HG02623 (cell line): ENCODE data around the gene AK8.
A peak's percentile ranks its signal among the peaks of the same experiment; 100 is the strongest.

Source experiments
- ATAC-seq: cut with Tn5 transposase; IDR thresholded peaks from one replicate; pipeline ENCODE4 v1.9.1; 2021; ENCODE audit warnings: moderate library complexity; ENCODE audit not compliant: unreplicated experiment

The AK8 gene, protein sequence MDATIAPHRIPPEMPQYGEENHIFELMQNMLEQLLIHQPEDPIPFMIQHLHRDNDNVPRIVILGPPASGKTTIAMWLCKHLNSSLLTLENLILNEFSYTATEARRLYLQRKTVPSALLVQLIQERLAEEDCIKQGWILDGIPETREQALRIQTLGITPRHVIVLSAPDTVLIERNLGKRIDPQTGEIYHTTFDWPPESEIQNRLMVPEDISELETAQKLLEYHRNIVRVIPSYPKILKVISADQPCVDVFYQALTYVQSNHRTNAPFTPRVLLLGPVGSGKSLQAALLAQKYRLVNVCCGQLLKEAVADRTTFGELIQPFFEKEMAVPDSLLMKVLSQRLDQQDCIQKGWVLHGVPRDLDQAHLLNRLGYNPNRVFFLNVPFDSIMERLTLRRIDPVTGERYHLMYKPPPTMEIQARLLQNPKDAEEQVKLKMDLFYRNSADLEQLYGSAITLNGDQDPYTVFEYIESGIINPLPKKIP

DNA sequence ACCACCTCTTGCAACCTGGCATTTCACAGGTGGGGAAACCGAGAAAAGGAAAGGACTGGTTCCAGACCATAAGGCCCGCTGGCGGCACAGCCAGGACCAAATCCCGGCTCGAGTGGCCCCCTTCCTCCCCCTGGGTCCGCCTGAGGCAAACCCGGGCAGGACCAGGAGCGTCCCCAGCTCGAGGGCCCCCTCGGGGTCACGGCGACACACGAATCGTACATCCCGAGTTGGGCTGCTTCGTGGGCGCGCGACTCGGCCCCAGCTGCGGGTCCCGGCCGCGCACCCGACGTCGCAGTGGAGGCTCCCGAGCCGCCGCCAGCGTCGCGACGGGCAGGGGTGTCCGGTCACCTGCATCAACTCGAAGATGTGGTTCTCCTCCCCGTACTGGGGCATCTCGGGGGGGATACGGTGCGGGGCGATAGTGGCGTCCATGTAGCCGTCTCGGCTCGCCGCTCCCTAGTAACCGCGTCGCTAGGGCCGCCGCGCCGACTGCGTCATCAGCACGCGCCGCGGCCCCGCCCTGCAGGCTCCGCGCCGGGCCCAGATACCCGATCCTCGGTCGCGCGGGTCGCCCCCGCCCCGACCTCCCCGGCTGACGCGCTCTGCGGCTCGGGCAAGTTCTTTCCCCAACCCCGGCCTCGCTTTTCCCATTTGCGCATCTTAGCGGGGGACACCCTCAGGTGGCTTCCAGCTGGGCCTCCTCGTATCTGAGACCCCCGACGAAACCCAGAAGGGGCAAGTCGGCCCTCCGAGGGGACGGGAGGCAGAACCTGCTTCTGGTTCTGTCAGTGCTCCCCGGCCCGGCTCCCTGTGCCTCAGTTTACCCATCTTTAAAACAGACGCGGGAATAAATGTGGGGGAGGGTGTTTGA, at the start of gene AK8:
Gene AK8, minus strand, starts transcription at position 461 of the 871 bp plus-strand sequence. Its CDS starts 29 bp downstream, at position 432.
- ATAC-seq = peak; percentile 66

DNA sequence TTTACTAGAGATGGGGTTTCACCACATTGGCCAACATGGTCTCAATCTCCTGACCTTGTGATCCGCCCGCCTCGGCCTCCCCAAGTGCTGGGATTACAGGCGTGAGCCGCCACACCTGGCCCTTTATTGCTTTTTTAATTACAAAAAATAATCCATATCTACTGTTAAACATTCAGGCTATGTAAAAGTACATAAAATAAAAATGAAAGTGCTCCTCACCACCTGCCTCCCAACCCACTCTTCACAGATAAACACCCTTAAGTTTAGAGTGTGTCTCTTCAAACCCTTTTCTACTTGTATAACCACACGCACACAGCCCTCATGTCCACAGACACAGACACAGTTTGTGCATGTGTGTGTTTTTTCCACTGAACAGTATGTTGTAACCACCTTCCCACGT, 49.6 kb upstream of the AK8 start:
- no peak for ATAC-seq

DNA sequence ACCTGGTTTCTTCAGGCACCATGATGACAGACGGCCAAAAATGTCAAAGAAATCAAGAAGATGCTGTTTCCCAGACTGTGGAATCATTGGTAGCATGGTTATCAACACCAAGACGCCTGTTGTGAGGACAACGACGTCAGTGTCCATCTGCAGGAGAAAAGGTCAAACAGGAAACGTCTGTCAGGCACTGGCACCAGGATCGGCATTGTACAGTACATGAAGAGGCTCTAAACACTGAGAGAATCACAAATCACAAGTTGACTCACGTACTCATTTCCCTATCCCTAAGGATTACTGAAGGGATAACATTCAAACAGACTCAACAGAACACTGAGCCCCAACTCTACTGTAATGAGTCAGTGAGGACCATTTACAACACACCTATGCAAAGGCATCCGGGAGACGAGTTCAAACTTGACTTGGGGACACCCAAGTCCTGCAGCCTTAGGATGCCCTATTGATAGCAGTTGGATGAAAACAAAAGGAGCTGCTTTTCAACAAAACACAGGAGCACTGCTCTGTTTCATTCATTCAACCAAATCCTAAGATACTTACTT, 45.3 kb upstream of the AK8 start:
- ATAC-seq = no peak

DNA sequence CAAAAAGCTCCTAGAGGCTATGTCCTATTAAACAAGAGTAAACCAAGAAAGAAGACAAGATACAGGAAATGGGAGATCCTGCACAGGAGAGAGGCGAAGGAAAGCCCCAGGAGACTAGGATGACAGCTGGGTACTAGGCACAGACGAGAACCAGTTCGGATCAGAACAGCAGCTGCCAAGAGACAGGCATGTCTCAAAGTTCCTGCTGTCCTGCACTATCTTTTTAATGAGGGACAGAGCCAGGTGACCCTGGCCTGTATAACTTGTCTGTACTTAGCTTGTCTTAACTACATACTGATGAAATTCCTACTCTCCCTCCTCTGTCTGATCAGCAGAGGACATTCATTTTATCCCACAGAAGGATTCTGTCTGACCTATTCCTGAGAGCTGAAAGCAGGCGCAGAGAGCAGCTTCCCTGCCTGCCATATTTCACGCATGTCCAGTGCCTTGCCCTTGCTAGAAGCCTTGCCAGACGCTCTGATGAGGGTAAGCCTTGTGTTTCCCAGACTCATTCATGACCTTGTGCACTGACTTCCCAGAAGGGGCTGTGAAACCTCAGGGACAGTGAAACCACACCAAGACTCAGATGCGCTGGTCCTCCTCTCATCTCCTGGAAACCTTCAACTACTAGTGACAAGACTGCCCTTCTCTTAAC, 41.7 kb upstream of the AK8 start:
- ATAC-seq = no peak

DNA sequence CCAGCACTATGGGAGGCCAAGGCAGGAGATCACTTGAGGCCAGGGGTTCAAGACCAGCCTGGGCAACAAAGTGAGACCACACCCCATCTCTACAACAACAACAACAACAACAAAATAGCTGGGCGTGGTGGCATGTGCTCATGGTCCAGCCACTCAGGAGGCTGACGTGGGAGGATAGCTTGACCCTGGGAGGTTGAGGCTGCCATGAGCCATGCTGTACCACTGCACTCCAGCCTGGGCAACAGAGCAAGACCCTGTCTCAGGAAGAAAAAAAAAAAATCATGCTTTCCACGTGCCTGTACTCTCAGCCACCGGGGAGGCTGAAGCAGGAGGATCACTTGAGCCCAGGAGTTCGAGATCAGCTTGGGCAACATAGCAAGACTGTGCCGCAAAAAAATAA, 36.8 kb upstream of the AK8 start:
- no peak for ATAC-seq

DNA sequence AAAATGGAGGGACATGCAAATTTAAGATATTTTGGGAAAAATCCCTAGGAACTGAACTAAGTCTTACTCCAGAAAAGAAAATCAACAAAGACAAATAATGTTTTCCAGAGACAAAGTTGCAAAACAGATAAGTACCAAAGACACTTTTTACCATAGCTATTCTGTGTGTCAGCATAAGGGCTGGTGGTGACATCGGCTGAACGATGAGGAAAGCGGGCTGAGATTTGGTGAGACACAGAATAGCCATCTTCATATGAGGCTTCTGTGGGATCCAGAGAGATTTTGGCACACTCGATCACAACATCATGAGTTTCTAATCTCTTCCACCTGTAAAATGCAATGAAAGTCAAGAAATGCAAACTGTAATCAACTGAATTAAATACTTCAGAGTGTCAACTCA, 34.0 kb upstream of the AK8 start:
- no peak for ATAC-seq

DNA sequence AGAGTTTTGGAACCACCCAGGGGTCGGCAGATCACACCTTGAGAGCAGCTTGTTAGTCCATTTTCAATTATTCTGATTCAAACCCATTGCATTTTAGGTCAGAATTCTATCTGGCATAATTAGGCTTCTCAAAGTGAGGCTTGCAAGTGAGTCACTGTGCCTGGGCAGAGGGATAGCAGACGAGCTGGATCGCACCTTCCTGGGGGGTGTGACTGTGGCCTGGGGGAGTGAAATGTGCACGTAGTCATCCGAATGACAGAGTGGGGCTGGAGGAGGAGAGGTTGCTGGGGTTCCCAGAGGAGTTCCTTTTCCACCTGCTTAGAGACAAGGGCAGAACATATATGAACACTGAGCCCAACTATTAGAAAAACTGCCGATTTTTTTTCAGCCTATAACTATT, 32.3 kb upstream of the AK8 start:
- no peak for ATAC-seq

DNA sequence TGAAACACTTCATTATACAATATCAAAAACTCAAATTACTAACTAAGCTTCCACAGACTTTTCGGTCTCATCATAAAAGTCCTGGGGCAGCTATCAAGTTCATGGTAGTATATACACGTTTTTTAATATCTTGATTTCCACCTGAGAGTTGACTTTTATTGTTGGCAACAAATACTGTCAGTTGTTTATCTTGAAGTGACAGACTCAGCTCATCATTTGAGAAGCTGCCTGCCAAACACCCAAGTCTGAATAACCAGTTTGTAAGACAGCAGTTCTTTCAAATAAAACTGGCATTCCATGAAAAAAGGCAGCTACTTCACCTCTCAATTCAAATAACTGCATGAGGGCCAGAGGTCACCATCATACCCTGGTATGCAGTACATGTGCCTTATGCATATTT, 31.2 kb upstream of the AK8 start:
- ATAC-seq = no peak

DNA sequence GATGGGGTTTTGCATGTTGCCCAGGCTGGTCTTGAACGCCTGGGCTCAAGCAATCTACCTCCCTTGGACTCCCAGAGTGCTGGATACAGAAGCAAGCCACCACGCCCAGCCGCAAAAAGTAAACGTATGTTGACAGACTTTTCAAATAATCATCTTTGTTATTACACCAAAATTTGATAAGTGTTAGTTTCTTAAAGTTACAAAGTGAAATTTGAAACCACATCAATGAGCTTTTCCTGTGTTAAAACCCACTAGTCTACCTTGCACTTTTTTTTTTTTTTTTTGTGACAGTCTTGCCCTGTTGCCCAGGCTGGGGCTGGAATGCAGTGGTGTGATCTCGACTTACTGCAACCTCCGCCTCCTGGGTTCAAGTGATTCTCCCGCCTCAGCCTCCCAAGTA, 30.6 kb upstream of the AK8 start:
- ATAC-seq = no peak

DNA sequence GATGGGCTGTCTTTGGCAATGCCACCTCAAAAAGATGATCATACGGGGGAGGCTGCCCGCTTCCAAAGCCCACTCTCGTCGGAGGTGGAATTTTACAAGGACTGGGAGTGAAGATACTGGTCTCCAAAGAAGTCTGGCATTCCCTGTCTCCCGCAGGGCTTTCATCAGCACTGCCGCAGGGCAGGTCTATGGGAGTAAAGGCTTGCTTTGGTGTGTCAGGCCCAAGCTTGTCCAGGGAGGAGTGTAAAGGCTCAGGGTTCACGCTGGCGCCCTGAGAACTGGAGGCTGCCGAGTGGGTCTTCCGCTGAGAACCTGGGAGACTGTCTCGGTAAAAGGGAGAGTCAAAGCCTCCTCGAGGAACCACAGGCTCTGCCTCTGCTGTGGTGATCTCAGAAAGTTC, 27.6 kb upstream of the AK8 start:
- no peak for ATAC-seq

DNA sequence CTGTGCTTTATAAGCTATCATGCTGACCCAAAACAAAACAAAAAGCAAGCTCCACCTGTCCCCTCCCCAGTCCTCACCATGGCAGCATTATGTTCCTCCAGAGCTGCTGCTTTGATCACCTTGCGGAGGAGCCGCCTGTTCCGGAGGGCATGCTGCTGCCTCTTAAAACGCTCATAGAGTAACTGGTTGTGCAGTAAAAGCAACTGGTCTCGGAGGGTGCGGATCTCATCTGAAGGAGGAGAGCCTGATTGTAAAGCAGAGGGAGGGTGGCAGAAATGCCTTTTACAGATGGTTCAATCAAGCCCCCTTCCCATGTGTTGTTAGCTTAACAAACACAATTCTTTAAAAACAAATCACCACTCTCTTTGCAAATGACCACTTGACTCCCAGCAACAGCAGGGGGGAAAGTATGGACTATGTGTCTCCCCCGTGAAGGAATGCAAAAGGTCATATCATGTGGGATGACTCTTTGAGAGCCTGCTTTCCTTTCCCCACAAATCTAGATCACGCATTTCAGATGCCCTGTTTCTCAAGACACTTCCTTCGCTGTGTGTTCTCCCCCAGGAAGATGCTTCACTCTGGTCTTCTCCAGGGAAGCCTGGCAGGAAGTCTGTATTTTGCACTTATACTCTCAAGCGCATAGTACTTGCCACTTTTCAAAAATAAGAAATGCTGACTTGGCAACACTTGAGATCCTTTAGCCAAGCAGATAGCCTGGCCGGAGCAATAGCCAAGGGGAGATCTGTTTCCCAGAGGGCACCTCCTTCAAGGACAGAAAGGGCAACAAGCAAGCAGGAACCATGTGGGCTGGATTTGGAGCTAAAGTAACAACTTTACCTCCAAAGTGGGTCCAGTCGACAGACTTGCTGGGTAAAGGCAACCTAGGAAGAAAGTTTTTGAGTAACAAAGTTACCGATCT, 25.7 kb upstream of the AK8 start:
- no peak for ATAC-seq

DNA sequence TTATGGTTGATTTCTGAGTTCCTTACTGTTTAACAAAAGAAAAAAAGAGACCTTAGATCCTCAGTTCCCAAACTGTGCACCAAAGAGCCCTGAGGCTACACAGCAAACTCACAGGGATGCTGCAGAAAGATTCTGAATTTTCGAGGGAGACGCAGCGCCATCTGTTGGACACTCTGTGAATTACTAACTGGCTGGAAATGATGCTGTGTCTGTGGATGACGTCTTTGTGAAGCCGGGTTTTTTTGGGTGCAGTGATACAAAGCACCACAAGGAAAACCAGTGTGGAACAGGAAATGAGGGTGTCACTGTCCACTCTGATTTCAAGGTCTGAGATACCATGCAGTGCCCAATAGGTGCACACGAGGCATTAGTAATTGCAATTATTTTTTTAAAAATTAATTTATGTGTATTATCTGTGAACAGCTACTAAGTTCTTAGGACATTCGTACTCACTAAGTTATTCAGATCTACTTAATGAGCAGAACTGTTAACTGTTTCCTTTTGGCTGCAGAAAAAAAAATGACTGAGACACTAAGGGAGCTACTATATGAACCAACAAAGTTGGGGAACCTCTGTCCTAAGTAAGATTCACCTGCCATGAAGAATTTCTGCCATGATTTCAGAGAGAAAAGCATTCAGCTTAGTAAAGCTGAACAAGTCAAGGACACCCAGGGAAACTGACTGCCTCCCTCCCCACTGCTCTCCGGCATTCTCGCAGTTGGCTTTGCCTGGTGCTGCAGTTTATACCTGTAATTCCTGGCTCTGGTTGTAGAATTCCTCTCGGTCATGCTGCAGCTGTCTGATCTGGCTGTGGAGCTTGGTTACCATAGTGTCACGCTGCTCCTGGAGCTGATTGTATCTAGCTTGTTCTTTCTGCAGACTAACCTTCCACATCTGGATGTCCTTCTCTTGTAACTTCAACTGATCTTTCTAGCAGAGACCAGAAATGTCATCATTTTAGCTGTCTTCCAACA, 24.1 kb upstream of the AK8 start:
- no peak for ATAC-seq

DNA sequence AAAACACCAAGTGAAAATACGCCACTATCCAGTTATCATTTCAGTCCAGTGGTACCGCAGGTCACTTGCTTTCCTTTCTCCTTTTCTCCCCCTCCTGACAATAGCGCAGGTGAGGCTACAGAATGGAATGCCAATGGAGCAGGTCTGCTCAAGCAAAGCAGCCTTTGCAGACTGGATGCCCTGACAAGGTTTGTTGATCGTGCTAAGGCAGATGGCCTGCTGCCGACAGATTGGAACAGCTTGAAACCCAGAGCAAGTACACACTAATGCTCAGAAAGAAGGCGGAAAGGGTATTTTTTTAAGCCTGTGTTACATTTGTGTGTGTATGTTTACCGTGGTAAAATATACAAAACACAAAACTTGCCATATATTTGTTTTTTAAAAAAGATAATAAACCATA, 20.0 kb upstream of the AK8 start:
- no peak for ATAC-seq

DNA sequence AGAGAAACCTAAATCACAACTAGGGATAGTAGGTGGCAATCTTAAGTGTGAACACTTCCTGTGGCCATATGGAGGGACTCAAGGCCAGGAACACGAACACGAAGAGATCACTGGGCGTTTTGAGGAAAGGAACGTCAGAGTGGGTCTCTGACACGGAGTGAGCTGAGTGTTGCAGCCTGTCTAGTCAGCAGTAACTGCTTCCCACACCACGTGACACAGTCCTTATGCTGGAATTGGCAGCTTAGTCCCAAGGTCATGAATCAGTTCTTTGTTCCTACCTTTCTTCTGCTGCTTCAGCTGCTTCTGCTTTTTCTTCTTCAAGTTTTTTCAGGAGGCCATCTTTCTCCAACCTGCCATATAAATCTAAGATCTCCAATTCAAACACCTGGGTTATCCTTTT, 18.8 kb upstream of the AK8 start:
- ATAC-seq = no peak

DNA sequence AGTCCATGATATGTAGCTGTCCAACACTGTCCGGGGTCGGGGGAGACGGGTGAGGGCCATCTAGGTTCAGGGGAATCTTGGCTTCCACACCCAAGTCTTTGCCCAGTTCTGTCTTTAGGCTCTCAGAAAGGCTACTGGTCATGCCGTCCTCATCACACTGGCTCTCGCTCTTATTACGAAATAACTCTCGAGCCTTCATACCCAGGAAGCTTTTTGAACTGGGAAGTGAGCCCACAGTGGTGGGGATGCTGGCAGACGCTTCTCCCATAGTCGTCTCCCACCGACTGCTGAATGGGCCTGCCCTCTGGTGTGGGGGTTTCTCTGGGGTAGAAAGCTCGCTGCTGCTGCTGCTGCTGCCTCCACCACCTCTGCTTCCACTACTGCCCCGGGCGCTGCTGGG, 18.2 kb upstream of the AK8 start:
- ATAC-seq = no peak

DNA sequence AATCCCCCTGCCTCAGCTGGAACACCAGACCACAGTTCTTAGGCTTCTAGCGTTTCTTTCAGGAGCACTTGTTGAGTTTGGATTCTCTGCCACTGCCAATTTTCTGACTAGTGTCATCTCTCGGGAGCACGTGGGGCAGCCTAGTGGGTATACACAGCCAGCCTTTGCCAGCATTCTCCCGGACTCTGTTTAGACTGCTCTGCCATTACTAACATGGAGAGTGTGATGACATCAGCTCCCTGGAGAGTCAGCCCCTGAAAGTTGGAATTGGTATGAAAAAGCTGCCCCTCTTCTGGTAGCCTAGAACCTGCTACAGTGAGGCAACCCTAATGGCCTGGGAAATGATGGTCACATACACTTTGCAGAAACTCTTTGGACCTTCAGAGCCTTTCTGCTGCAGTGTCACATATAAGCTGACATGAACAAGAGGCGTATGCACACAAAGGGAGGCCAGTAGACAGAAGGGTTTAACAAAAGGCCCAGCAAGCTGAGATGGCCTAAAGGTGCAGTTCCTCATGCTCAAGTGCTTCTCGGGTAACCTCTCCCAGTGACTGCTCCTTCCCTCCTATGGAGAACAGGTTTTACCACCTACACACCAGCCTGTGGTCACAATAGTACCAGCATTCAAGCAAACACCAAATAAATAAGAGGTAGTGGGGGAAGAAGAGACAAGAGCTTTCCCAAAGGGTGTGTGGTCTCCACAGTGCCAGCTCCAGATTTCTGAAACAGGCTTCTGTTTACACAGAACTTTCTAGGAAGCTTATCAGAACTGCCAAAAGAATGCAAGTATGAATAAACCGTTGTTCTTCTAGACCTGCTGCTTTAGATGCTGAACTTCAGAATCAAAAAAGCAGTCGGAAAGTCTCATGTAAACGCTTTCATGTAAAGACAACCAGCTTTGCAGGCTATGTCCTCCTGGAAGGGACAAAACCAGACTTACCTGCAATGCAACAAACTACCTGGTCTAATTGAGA, 17.1 kb upstream of the AK8 start:
- no peak for ATAC-seq

DNA sequence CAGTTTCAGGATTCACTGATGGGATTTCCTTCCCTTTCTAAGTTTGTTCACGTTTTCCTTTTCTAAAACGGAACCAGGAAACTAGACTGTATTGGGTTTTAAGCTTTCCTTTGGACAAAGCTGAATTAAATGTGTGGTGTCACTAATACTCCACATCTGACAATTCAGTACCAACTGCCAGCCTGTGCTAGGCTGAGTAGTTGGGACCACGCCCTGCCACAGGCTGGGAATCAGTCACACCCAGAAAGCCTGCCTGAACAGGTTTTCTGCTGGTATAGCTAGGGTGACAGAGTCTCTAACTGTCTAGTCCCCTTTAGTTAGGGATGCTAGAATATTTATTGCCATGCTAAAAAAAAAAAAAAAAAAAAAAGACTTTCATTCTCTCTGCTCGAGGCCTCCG, 16.3 kb upstream of the AK8 start:
- ATAC-seq = no peak

DNA sequence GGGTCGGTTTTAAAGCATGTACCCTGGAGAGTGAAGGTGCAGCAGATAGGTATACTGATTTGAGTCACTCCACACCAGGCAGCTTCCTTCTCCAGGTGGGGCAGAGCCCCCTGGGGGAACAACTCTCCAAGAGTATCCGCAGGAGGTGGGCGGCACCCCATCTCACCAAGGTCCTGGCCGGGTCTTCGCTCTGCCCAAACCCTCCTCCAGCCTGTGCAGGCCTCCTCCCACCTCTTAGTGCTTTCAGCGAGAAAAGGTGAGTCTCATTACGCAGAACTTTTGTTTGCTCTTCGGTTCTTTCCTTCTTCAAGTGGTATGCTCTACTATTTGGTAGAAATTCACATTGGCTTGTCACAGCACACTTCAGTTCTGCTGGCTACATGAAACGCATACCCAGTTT, 14.3 kb upstream of the AK8 start:
- no peak for ATAC-seq
